Left lung (tissue), 10 donors: ENCODE data around the gene HRH3. TPM values are rescaled to one million over a fixed set of nuclear protein-coding genes. Genes with fewer than 3 reads are reported as not detected.

Experiments used
- ATAC-seq: fragments of 200-7000 bp; cut with Tn5 transposase; one replicate; pipeline ENCODE4 v1.9.1; 2020; ENCODE audit warnings: moderate library complexity
- DNase-seq, 4 donors: peaks; one replicate each; pipeline ENCODE4 v3.0.0-alpha.2; 2013 to 2020
- H3K27ac ChIP-seq, 2 donors: fragments of 200-600 bp; sonication (generic) in 1 of 2; one replicate each; pipeline versions ENCODE4 v1.5.0 to v1.8.0; 2020 to 2021
- H3K27me3 ChIP-seq, 2 donors: fragments of 200-600 bp; sonication (generic) in 1 of 2; one replicate each; pipeline versions ENCODE4 v1.5.0 to v1.8.0; 2020 to 2021
- H3K36me3 ChIP-seq, 2 donors: fragments of 200-600 bp; sonication (generic) in 1 of 2; one replicate each; pipeline versions ENCODE4 v1.5.0 to v1.8.0; 2020 to 2021
- H3K4me1 ChIP-seq, 2 donors: fragments of 200-600 bp; one replicate each; pipeline ENCODE4 v1.8.0; 2021
- H3K4me3 ChIP-seq, 2 donors: fragments of 200-600 bp; sonication (generic) in 1 of 2; one replicate each; pipeline versions ENCODE4 v1.5.0 to v1.8.0; 2020 to 2021; ENCODE audit warnings: mild to moderate bottlenecking in 1 of 2
- H3K9me3 ChIP-seq, 2 donors: fragments of 200-600 bp; sonication (generic) in 1 of 2; one replicate each; pipeline versions ENCODE4 v1.5.0 to v1.8.0; 2020 to 2021
- CTCF ChIP-seq, 2 donors: fragments of 200-600 bp; sonication (generic) in 1 of 2; IDR thresholded peaks; one replicate each; pipeline versions ENCODE4 v1.5.0 to v1.8.0; 2021; ENCODE audit warnings: antibody characterized with exemption in 2 of 2
- intact Hi-C, 2 donors: fragments of 100-400 bp; cut with DNase I; formaldehyde crosslinking; loops; one replicate each; pipeline versions ENCODE4 v1.11.2 to v1.14.2; 2022
- polyA plus RNA-seq, 6 donors: library from polyadenylated mRNA; unstranded; fragments of 120-200 nt; gene quantifications; one replicate each; pipeline ENCODE4 v1.2.1, GENCODE V29; 2013; ENCODE audit not compliant: insufficient read length in 6 of 6
- total RNA-seq, 2 donors: library from RNA; stranded (reverse); fragmentation: NEBNext Ultra II Directional; extraction: Animal tissue kit (Norgen Biotek cat#: 25700); gene quantifications; one replicate each; pipeline ENCODE4 v1.2.1, GENCODE V29; 2021
- donor health status: DM: no; HTN: yes; CAD: no.
- donor health status: DM: no; HTN: no; CAD: no.

HRH3 gene
- total and polyA plus RNA-seq, 8 donors, result not detected

- TF ChIP-seq CTCF (IDR thresholded peaks at IDR 0.05), result no peak
- no peak for ATAC-seq
- DNase-seq, result peak in 1 of 4 donors; percentile 61
- Histone ChIP-seq H3K4me1 (no peaks in the 10 kb centered on the region), H3K27me3 (no peaks in the 10 kb centered on the region), H3K36me3 (peaks cover 0 to 62% of the 10 kb centered on the region in 2 donors), H3K27ac (no peak overlapping the region), H3K4me3 (no peak overlapping the region), H3K9me3 (no peaks in the 10 kb centered on the region)
- intact Hi-C loops, result no loop called here
These were observed 17.3 kb downstream of the HRH3 start for GRCh38 chr20:62202676-62203377.

GRCh38 chr20:62202083-62202395, 18.0 kb downstream of the HRH3 start:
- H3K4me1 ChIP-seq, result no peaks in the 10 kb centered on the region
- H3K27ac ChIP-seq, result no peak overlapping the region
- DNase-seq, result peak in 1 of 4 donors; percentile 20
- no peaks in the 10 kb centered on the region for H3K27me3 ChIP-seq
- no peak for TF ChIP-seq CTCF (IDR thresholded peaks at IDR 0.05)
- no peak for ATAC-seq
- intact Hi-C loops, result no loop called here
- H3K4me3 ChIP-seq, result no peak overlapping the region
- no peaks in the 10 kb centered on the region for H3K9me3 ChIP-seq
- peaks cover 0 to 70% of the 10 kb centered on the region in 2 donors for H3K36me3 ChIP-seq

GRCh38 chr20:62201173-62202082, 18.6 kb downstream of the HRH3 start:
- H3K27me3 ChIP-seq, result no peaks in the 10 kb centered on the region
- H3K4me1 ChIP-seq, result no peaks in the 10 kb centered on the region
- peaks cover 0 to 76% of the 10 kb centered on the region in 2 donors for H3K36me3 ChIP-seq
- H3K4me3 ChIP-seq, result no peak overlapping the region
- intact Hi-C loops, result no loop called here
- no peaks in the 10 kb centered on the region for H3K9me3 ChIP-seq
- no peak for TF ChIP-seq CTCF (IDR thresholded peaks at IDR 0.05)
- no peak overlapping the region for H3K27ac ChIP-seq
- DNase-seq, result peak in 1 of 4 donors; percentile 50
- no peak for ATAC-seq

- H3K36me3 ChIP-seq, result peaks cover 0 to 84% of the 10 kb centered on the region in 2 donors
- H3K4me1 ChIP-seq, result no peaks in the 10 kb centered on the region
These were observed 19.4 kb downstream of the HRH3 start for GRCh38 chr20:62200491-62201172.

More at GRCh38 chr20:62200491-62201172, 19.4 kb downstream of the HRH3 start:
- peak in 1 of 4 donors; percentile 58 for DNase-seq
- Histone ChIP-seq H3K9me3 (no peaks in the 10 kb centered on the region), H3K27me3 (no peaks in the 10 kb centered on the region), H3K27ac (no peak overlapping the region), H3K4me3 (no peak overlapping the region)
- ATAC-seq, result no peak
- intact Hi-C loops, result no loop called here
- TF ChIP-seq CTCF (IDR thresholded peaks at IDR 0.05), result no peak
